Measurements from ENCODE around the gene RARRES1.

The RARRES1 gene

DNA sequence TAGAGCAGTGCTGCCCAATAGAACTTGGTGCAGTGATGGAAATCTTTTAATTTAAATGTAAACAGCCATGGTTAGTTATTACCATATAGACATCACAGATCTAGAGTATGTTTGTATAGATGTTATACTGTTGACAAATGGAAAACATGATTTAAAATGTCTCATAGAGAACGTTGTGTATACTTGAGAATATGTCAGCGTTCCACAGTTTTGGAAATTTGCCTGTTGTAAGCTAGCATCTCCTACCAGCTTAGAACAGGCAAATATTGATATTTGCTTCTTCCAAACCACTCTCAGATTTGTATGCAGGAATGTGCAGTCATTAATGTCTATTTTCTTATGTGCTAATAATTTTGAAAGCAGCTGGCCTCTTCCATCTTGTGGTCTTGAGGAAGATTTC is 51.4 kb downstream of the RARRES1 start:
- no peak for DNase-seq

DNA sequence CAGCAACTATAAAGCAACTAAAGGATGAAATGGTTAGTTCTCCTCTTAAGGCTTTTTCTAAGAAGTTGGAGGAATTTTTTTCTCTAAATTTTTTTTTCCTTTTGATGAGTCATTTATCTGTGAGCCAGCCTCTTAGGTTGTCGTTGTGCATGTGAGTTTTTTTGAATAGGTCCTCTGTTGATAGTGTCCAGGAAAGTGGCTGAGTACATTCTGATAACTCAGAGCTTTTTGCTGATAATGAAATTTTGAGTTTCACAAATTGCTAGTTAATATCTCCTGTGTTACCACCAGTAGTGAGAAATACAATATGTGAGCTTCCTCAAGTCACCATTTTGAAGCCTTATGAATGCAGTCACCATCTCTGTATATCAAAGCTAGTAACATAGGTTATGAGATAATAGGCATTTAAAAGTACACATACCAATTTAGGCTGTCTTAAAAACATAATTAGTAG is 52.7 kb downstream of the RARRES1 start:
- DNase-seq, result no peak

DNA sequence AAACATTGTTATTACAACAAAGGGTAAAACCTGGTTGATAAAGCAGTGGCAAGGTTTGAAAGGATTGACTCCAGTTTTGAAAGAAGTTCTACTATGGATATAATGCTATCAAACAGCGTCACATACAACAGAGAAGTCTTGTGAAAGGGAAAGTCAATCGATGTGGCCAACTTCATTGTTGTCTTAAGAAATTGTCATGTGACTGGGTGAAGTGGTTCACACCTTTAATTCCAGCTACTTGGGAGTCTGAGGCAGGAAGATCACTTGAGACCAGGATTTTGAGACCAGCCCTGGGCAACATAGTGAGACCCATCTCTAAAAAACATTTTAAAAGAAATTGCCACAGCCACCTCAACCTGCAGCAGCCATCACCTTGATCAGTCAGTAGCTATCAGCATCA is 53.6 kb downstream of the RARRES1 start:
- no peak for DNase-seq

DNA sequence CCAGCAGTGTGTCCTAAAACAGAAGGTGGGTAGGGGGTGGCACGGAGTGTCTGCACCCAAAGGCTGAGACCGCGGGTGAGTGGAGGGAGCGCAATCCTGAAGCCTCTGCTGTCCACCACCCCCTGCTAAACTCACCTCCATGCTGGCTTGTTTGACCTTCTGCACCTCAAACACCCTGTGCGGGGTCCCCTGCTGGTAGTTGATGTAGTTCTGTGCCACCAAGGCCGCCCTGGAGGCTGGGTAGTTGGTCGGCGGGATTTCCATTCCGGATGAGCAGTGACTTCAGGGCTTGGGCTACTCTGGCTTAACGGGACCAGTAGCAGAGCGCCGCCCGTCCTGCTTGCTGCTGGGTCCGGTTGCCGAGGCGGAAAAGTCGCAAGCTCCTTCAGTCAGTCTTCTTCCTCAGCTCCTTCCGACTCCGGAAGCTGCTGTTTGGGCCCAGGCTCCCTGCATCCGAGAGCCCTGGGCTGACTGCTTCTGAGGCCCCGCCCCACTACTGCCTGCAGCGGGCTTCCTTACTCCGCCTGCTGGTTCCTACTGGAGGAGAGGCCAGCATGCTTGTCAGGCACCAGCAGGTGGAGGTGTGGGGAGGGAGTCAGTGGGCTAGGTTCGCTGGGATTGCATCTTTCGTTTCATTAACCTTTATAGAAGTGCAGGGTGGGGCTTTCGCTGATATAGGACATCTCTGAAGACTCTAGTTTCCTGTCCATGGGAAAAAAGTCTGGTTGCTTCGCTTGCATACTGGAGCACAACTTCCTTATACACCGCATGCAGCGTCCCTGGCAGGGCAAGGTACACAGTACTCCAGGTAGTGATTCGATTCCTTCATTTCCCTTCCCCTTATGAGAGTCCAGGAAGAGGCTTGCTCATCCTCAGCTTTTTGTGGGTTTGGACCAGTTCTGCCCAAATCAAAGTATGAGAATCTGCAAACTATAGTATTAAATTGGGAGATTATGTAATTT is 59.8 kb downstream of the RARRES1 start, which contains the start of gene LXN:
LXN (minus strand) TSS at position 434 of the 962 bp plus-strand sequence; CDS start at position 264, 170 bp downstream.
- DNase-seq, result no peak

DNA sequence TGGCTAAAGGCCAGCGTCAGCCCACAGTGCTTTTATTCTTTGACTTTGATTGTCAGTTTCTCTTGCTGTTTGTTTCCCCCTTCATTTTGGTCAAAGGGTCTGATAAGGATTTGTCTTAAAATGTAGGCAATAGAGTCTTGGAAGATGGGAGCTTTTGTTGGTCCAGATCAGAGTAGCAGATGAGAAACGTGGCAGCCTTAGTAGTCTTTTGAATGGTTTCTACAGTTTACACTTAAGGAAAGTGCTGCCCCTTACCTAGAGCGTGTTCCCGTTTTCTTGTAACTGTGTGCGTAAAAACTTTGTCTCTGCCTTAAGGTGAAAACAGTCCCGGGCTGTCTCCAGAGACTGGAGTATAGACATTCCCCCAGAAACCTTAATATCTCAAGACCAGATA is 60.4 kb downstream of the RARRES1 start:
- DNase-seq, result no peak

DNA sequence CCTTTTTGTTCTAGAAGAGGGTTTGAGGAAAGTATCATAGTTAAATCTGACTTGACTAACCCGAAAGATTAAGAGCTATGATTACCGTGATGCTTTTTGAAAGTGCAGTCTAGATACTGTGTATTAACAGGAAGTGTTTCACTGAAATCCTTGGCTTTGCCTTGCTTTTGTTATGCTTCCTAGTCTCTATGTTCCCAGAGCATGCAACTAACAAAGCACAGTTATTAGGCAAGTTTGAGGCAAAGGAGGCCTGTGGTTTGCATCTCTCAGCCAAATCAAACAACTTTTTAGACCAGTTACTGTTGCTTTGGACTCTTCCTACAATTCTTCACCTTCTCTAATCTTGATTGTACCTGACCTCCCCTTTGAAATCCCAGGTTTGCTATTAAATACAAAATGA is 63.8 kb downstream of the RARRES1 start:
- DNase-seq, result no peak

DNA sequence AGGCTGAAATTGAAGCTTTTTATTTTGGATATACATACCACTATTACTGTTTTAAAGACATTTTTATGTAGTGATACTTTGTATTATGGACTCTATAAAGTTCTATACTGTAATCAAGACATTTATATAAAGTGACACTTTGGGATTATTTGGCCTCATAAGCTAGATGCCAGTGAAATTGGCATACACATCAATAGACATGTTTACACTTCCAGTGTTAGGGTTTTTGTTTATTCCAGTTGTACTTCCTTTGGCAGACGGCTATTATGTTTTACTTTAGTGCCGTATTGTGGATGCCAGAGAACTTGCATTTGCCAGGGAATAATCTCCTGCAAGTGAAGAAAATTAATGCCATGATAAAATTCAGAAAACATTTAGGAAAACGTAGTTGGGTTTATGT is 65.8 kb downstream of the RARRES1 start:
- no peak for DNase-seq

DNA sequence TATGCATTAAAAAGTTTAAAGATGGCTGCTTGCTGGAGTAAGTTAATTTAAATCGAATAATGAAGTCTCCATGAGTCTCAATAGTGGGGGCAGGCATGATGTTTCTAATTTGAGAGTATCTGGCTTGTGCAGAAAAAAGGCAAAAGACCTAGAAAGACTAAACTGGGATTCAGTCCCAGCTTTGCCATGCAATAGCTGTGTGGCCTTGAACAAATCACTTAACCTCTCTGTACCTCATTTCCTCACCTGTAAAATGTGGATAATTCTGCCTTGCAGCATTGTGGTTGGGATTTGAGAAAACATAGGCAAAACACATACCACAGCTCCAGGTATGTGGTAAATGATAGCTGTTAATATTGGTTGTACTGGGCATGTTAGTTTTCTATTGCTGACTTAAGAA is 68.4 kb downstream of the RARRES1 start:
- DNase-seq, result no peak

DNA sequence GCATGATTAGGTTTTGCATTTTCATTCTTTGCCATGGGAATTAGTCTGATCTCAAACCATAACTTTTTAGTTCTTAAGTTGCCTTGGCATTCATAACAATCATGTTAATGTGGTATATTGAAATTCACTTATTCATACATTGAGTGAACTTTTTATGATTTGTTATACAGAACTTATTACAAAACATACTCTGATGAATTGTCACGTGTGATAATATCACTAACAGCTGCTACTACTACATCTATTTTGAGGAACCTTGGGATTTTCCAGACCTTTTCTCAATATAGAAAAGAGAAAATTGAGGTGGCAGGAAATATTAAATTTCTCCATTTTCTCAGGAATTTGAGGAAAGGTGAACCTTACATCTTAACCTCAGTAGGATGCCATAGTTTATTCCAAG is 69.0 kb downstream of the RARRES1 start:
- DNase-seq, result no peak

DNA sequence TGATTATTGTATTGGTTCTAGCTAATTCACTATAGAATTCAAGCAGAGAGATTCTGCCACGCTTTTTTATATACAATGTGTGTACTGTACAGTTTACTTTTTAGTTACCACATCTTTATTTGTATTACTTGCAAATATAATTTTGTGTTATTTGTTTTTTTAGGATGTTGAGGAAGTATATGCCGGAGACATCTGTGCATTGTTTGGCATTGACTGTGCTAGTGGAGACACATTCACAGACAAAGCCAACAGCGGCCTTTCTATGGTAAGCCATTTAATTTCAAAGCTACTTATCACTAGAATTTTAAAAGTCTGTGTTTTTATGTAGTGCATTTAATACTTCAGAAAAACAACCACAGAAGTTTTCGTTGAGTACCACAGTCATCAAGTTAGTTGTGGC is 71.5 kb downstream of the RARRES1 start:
- no peak for DNase-seq

DNA sequence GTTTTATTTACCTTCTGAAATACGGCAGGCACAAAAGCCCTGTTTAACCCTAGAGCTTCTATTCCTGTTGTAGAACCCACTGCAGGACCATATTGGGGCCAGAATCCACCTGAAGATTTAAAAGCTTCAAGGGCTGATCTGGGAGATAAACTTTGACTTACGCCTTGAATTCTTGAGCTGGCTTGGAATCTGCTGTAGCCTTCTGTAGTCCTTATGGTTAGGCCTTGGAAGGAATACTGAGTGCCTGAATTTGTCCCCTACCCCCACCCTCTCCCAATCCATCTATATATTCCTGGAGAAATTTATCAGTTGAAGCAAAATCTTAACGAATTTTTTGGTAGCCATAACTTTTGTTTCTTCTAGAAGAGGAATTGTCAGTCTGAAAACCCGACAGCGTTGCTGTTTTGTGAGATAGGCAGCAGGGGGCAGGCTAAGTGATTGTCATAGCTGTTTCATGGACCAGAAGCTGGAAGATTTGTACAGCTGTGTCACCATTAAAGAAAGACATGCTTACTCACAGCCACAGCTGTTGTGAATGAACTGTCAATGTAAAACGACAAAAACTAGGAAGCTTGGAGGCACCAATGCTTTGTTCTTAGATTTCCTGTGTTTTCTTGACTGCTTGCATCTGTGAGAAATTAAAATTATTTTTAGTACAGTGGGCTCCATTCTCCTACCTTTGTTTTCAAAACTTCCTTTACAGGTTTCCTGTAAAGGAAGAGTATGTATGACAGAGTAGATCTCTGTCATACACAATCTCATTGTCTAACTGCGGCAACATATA is 72.6 kb downstream of the RARRES1 start:
- peak; percentile 3 for DNase-seq

DNA sequence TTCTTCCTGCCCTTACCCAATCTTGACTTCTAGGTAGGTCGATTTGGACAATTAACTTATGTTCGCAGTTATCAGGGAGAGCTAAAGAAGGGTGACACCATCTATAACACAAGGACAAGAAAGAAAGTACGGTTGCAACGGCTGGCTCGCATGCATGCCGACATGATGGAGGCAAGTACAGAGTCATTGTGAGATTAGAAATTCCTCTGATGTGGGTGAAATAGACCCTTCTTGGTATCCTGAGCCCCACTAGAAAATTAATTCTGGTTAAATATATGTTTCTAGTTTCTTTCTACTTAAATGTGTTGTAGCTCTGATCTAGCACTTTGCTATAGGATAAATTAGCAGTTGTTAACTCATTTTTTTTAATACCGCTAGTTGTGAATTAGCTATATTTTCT is 73.4 kb downstream of the RARRES1 start:
- no peak for DNase-seq

DNA sequence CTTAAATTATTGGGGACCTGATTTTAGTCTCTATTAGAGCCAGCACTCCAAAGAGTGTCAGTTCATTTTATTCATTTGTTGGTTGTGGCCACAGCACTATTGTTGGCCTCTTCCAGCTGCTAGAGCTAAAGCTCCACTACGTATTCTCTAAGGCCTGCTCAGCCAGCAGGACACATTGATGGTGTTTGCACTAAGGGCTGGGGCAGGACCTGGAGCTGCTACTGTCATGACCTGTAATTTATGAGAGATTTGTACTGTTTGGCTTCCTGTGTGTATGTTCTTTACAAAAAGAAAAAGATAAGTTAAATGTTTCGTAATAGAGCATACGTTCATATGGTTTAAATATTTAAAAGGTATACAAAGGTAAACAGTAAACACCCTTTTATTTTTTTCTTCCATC is 79.8 kb downstream of the RARRES1 start:
- no peak for DNase-seq

DNA sequence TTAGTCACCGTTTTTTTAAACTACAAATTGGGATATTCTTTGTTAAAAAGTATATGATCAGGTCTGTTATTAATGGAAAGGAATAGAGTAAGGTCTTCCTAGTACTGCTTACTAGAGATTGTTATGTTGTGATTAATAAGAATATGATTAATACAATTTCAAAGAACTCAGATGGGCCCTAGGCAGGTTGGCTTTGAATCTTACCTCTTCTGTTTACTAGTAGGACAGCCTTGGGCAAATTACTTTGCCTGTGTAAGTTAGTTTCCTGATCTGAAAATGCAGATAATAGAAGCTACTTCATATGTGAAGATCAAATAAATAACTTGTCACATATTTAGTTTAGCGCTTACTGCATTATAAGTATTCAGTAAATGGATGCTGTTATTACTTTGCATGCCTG is 81.1 kb downstream of the RARRES1 start:
- no peak for DNase-seq

DNA sequence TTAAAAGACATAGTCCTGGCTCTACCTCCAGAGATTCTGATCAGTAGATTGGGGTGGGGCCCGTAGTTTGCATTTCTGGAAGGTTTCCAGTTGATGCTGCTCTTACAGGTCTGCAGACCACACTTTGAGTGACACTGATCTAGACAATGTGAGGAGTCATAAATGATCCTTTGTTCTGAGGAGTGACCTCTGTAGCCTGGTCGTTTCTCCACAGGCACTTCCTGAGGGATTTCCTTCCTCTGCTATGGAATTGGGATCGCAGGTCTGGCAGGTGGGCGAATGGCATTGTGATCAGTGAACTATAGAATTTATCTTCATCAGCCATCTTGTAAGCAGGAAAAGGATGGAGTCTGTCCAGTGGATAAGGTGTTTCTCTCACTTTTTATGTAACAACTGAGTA is 82.5 kb downstream of the RARRES1 start:
- DNase-seq, result no peak

Data from NCI-H1092 (cell line).